Measurements from ENCODE around the gene IPO13. TPM values are rescaled to one million over a fixed set of nuclear protein-coding genes. Genes with fewer than 3 reads are reported as not detected.

Gene IPO13
- total and polyA plus RNA-seq, 10 of the 15 experiments (the other 5 are each of a cell fraction or from before 2014, with no cell fraction given) = 7.1 to 26.6 (median 15.9) TPM

DNA sequence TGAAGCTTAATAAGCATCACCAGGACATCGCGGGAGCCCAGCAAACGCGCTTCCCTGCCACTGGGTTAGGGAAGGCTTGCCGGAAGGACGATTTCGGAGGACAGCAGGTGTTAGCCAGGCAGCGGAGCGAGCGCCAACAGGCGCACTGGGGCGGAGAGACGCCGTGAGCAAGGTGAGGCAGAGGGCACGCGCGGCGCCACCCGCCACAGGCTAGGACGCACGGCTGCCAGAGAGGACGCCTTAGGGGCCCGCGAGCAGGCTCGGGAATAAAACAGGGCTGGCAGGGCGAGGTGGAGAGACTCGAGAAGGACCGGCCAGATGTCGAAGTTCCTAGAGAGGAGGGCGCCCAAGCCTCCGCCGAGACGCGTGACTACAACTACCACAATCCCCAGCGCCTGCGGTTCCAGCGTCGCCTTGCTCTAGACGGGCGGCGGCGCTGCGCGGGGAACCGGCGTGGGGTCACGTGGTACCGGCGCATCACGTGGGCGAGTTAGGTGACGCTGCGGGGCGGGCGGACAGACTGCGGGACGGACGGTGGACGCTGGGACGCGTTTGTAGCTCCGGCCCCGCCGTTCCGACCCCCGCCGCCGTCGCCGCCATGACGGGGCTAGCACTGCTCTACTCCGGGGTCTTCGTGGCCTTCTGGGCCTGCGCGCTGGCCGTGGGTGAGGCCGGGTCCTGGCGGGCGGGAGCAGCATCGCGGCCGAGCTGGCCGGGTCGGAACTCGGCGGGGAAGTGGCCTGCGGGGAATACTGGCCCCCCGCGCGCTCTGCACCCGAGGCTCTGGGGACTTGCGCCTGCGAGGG is 27.9 kb downstream of the IPO13 start, which contains the start of gene ATP6V0B (continued):
- TF ChIP-seq, protein P1, sequence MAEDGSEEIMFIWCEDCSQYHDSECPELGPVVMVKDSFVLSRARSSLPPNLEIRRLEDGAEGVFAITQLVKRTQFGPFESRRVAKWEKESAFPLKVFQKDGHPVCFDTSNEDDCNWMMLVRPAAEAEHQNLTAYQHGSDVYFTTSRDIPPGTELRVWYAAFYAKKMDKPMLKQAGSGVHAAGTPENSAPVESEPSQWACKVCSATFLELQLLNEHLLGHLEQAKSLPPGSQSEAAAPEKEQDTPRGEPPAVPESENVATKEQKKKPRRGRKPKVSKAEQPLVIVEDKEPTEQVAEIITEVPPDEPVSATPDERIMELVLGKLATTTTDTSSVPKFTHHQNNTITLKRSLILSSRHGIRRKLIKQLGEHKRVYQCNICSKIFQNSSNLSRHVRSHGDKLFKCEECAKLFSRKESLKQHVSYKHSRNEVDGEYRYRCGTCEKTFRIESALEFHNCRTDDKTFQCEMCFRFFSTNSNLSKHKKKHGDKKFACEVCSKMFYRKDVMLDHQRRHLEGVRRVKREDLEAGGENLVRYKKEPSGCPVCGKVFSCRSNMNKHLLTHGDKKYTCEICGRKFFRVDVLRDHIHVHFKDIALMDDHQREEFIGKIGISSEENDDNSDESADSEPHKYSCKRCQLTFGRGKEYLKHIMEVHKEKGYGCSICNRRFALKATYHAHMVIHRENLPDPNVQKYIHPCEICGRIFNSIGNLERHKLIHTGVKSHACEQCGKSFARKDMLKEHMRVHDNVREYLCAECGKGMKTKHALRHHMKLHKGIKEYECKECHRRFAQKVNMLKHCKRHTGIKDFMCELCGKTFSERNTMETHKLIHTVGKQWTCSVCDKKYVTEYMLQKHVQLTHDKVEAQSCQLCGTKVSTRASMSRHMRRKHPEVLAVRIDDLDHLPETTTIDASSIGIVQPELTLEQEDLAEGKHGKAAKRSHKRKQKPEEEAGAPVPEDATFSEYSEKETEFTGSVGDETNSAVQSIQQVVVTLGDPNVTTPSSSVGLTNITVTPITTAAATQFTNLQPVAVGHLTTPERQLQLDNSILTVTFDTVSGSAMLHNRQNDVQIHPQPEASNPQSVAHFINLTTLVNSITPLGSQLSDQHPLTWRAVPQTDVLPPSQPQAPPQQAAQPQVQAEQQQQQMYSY (CRISPR knock-in tag; IDR thresholded peaks at IDR 0.05) = peak; percentile 62
- TF ChIP-seq HSF1 (IDR thresholded peaks at IDR 0.05; ENCODE audit: low read depth, low read length) (no peak), PAX5 (IDR thresholded peaks at IDR 0.05; ENCODE audit: borderline replicate concordance, low read depth, low read length) (0 out of 2 replicates have a peak, but pooled peaks have one; percentile 71), PAX8 (IDR thresholded peaks at IDR 0.05) (no peak), POLR2AphosphoS5 (IDR thresholded peaks at IDR 0.05; ENCODE audit: low read length) (peak; percentile 83; the same call in 1 of the 2 replicates), SREBF1 (IDR thresholded peaks at IDR 0.05; ENCODE audit: low read length) (peak; percentile 83), RELA (IDR thresholded peaks at IDR 0.05; ENCODE audit: borderline replicate concordance, partially characterized antibody) (peak; percentile 95), KAT2A (conservative IDR thresholded peaks at IDR 0.05; ENCODE audit: control insufficient read depth, low read depth, low read length) (no peak), NR2F1 (conservative IDR thresholded peaks at IDR 0.05) (peak; percentile 74), ZNF384 (IDR thresholded peaks at IDR 0.05; ENCODE audit: borderline replicate concordance, low read depth, low read length) (no peak), SIN3A (IDR thresholded peaks at IDR 0.05; ENCODE audit: low read depth, low read length) (peak; percentile 47; the same call in 1 of the 2 replicates)
- TF ChIP-seq, protein P2, sequence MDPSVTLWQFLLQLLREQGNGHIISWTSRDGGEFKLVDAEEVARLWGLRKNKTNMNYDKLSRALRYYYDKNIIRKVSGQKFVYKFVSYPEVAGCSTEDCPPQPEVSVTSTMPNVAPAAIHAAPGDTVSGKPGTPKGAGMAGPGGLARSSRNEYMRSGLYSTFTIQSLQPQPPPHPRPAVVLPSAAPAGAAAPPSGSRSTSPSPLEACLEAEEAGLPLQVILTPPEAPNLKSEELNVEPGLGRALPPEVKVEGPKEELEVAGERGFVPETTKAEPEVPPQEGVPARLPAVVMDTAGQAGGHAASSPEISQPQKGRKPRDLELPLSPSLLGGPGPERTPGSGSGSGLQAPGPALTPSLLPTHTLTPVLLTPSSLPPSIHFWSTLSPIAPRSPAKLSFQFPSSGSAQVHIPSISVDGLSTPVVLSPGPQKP (IDR thresholded peaks at IDR 0.05; ENCODE audit: low read depth, low read length) = no peak
- TF ChIP-seq, protein P3, sequence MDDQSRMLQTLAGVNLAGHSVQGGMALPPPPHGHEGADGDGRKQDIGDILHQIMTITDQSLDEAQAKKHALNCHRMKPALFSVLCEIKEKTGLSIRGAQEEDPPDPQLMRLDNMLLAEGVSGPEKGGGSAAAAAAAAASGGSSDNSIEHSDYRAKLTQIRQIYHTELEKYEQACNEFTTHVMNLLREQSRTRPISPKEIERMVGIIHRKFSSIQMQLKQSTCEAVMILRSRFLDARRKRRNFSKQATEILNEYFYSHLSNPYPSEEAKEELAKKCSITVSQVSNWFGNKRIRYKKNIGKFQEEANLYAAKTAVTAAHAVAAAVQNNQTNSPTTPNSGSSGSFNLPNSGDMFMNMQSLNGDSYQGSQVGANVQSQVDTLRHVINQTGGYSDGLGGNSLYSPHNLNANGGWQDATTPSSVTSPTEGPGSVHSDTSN (IDR thresholded peaks at IDR 0.05; ENCODE audit: insufficient replicate concordance, low read depth, low read length) = no peak
- TF ChIP-seq, protein P4, sequence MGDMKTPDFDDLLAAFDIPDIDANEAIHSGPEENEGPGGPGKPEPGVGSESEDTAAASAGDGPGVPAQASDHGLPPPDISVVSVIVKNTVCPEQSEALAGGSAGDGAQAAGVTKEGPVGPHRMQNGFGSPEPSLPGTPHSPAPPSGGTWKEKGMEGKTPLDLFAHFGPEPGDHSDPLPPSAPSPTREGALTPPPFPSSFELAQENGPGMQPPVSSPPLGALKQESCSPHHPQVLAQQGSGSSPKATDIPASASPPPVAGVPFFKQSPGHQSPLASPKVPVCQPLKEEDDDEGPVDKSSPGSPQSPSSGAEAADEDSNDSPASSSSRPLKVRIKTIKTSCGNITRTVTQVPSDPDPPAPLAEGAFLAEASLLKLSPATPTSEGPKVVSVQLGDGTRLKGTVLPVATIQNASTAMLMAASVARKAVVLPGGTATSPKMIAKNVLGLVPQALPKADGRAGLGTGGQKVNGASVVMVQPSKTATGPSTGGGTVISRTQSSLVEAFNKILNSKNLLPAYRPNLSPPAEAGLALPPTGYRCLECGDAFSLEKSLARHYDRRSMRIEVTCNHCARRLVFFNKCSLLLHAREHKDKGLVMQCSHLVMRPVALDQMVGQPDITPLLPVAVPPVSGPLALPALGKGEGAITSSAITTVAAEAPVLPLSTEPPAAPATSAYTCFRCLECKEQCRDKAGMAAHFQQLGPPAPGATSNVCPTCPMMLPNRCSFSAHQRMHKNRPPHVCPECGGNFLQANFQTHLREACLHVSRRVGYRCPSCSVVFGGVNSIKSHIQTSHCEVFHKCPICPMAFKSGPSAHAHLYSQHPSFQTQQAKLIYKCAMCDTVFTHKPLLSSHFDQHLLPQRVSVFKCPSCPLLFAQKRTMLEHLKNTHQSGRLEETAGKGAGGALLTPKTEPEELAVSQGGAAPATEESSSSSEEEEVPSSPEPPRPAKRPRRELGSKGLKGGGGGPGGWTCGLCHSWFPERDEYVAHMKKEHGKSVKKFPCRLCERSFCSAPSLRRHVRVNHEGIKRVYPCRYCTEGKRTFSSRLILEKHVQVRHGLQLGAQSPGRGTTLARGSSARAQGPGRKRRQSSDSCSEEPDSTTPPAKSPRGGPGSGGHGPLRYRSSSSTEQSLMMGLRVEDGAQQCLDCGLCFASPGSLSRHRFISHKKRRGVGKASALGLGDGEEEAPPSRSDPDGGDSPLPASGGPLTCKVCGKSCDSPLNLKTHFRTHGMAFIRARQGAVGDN (IDR thresholded peaks at IDR 0.05) = peak; percentile 15; the same call in 1 of the 2 replicates
- TF ChIP-seq, protein P5, sequence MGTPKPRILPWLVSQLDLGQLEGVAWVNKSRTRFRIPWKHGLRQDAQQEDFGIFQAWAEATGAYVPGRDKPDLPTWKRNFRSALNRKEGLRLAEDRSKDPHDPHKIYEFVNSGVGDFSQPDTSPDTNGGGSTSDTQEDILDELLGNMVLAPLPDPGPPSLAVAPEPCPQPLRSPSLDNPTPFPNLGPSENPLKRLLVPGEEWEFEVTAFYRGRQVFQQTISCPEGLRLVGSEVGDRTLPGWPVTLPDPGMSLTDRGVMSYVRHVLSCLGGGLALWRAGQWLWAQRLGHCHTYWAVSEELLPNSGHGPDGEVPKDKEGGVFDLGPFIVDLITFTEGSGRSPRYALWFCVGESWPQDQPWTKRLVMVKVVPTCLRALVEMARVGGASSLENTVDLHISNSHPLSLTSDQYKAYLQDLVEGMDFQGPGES (IDR thresholded peaks at IDR 0.05) = peak; percentile 54

Data from GM12878 (cell line).